Stimulated activated CD8-positive, alpha-beta memory T cell treated with anti-CD3 and anti-CD28 coated beads, Interleukin-15, amount 100 ng/mL, for 24 hours (primary cell): Measurements from ENCODE around the gene LIMK2.
"Not testable (repeated sequence)": the region's sequence is repeated elsewhere in the genome, so short reads cannot be mapped to it uniquely, and the experiment has no call there.

ENCODE experiments used
- DNase-seq: peaks from one replicate; pipeline ENCODE4 v3.0.0-alpha.2; 2020; ENCODE audit warnings: low read depth

The LIMK2 gene

GRCh38 chr22:31211482-31211861, 626 bp upstream of the LIMK2 start:
- DNase-seq, result no peak

- DNase-seq, result no peak
These were observed 908 bp downstream of the LIMK2 start for GRCh38 chr22:31212783-31213629.

GRCh38 chr22:31215018-31215535, 3.0 kb downstream of the LIMK2 start:
- DNase-seq, result no peak

- DNase-seq, result no peak
These were observed 6.6 kb downstream of the LIMK2 start for GRCh38 chr22:31218565-31219262.

GRCh38 chr22:31221084-31221483, 9.0 kb downstream of the LIMK2 start:
- no peak for DNase-seq

GRCh38 chr22:31222736-31223135, 10.6 kb downstream of the LIMK2 start:
- DNase-seq, result no peak

- DNase-seq, result no peak
These were observed 11.7 kb downstream of the LIMK2 start for GRCh38 chr22:31223786-31224191.

GRCh38 chr22:31224691-31225090, 12.6 kb downstream of the LIMK2 start:
- not testable (repeated sequence) for DNase-seq

GRCh38 chr22:31227186-31227585, 15.1 kb downstream of the LIMK2 start:
- DNase-seq, result no peak

GRCh38 chr22:31229402-31230079, 17.4 kb downstream of the LIMK2 start:
- no peak for DNase-seq

GRCh38 chr22:31230155-31230870, 18.2 kb downstream of the LIMK2 start:
- no peak for DNase-seq

GRCh38 chr22:31230871-31231621, 18.9 kb downstream of the LIMK2 start:
- DNase-seq, result no peak

GRCh38 chr22:31233001-31233400, 20.9 kb downstream of the LIMK2 start:
- DNase-seq, result no peak

GRCh38 chr22:31235081-31235480, 23.0 kb downstream of the LIMK2 start:
- no peak for DNase-seq

GRCh38 chr22:31236044-31236443, 23.9 kb downstream of the LIMK2 start:
- not testable (repeated sequence) for DNase-seq

- no peak for DNase-seq
These were observed 26.0 kb downstream of the LIMK2 start for GRCh38 chr22:31238057-31238456.

- no peak for DNase-seq
These were observed 27.8 kb downstream of the LIMK2 start for GRCh38 chr22:31239771-31240370.

- no peak for DNase-seq
These were observed 29.1 kb downstream of the LIMK2 start for GRCh38 chr22:31241200-31241599.

GRCh38 chr22:31241936-31242335, 29.8 kb downstream of the LIMK2 start:
- DNase-seq, result no peak

- no peak for DNase-seq
These were observed 31.4 kb downstream of the LIMK2 start for GRCh38 chr22:31243339-31244045.
